COLO829 (cell line): ENCODE data around the gene SEMA6B.

Experiments
- DNase-seq: peaks from one replicate; pipeline ENCODE4 v3.0.0; 2012; ENCODE audit warnings: low spot score

SEMA6B gene

GRCh38 chr19:4493104-4493928, 66.2 kb downstream of the SEMA6B start:
- DNase-seq: no peak
